Effector memory CD4-positive, alpha-beta T cell (primary cell): ENCODE results near the gene PDE1A.

Experiments used
- DNase-seq, 3 donors: peaks; one replicate each; pipeline ENCODE4 v3.0.0-alpha.2; 2020
- H3K27ac ChIP-seq: 2 replicates; pipeline ENCODE4 v1.7.0; 2013; ENCODE audit warnings: mild to moderate bottlenecking, low read length, moderate library complexity; ENCODE audit not compliant: insufficient read depth, poor library complexity, severe bottlenecking
- H3K27me3 ChIP-seq: replicated peaks from 2 replicates; pipeline ENCODE4 v1.7.0; 2013; ENCODE audit warnings: mild to moderate bottlenecking, low read length; ENCODE audit not compliant: insufficient read depth, control insufficient read depth, poor library complexity, severe bottlenecking
- H3K36me3 ChIP-seq: 2 replicates; pipeline ENCODE4 v1.7.0; 2013; ENCODE audit warnings: mild to moderate bottlenecking, low read length, moderate library complexity; ENCODE audit not compliant: control insufficient read depth, insufficient read depth
- H3K4me1 ChIP-seq: 2 replicates; pipeline ENCODE4 v1.7.0; 2013; ENCODE audit warnings: low read length, mild to moderate bottlenecking; ENCODE audit not compliant: control insufficient read depth, insufficient read depth, poor library complexity, severe bottlenecking
- H3K4me3 ChIP-seq: 2 replicates; pipeline ENCODE4 v1.7.0; 2013; ENCODE audit warnings: low read length, low read depth, mild to moderate bottlenecking; ENCODE audit not compliant: insufficient read depth, poor library complexity, severe bottlenecking
- H3K9me3 ChIP-seq: 2 replicates; pipeline ENCODE4 v1.7.0; 2013; ENCODE audit warnings: mild to moderate bottlenecking, low read length, moderate library complexity; ENCODE audit not compliant: control insufficient read depth

The PDE1A gene

DNA sequence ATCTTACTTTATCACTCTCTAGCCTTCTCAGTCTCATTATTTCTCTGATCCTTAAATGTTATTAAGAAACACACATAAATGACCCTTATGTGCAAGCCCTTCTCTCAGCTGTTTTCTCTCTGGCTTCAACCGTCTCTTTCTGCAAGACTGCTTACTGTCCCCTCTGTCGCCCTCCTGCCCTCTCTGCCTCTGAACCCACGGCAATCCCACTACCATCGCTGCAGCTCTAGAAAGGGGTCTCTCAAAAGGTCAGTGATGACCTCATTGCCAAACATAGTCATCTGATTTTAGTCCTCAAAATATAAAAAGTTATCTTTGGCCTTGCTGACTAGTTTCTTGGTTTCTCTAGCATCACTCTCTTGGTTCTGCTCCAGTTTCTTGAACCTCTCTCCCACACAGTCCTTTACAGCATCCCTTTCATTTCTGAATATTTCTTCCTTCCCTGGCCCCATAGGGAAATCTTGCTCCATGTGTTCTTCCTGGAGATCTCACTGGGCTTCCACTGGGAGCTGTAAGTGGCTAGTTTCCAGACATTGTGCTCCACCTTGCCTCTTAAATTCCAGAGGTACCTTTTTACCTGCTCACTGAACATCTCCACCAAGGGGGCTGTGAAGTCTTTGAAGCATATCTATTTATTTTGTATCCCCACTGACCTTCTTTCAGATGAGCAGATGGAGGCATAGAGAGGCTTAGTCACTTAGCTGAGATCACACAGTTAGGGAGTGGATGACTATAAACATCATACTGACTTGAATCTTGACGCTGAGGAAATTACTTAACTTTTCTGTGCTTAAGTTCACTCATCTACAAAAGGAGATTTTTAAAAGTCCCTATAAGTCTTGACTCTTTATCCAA, 96.2 kb downstream of the PDE1A start:
- H3K4me3 ChIP-seq, result no peak overlapping the region
- H3K9me3 ChIP-seq, result no peaks in the 10 kb centered on the region
- no peaks in the 10 kb centered on the region for H3K4me1 ChIP-seq
- no peaks in the 10 kb centered on the region for H3K36me3 ChIP-seq
- no peak for DNase-seq
- H3K27me3 ChIP-seq, result no peaks in the 10 kb centered on the region
- H3K27ac ChIP-seq, result no peak overlapping the region

DNA sequence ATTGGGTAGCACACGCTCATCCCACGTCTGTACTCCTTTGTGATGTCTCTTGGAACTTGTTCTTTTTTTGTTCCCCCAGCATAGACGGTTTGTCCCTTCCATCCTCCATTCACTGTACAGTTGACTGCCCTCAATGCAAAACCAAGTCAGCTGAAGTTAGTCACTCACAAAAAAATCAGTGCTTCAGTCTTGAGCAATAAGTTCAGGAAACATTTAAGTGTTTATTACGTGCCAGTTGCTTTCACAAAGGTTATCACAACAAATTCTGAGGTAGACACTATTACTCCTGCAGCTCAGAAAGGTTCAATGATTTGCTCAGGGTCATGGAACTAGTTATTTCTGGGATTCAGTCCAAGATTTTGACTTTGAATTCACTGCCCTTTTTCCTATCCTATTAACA, 102.2 kb downstream of the PDE1A start:
- Histone ChIP-seq H3K4me1 (no peaks in the 10 kb centered on the region), H3K4me3 (no peak overlapping the region), H3K36me3 (no peaks in the 10 kb centered on the region), H3K27me3 (no peaks in the 10 kb centered on the region), H3K9me3 (no peaks in the 10 kb centered on the region), H3K27ac (no peak overlapping the region)
- DNase-seq, result no peak

DNA sequence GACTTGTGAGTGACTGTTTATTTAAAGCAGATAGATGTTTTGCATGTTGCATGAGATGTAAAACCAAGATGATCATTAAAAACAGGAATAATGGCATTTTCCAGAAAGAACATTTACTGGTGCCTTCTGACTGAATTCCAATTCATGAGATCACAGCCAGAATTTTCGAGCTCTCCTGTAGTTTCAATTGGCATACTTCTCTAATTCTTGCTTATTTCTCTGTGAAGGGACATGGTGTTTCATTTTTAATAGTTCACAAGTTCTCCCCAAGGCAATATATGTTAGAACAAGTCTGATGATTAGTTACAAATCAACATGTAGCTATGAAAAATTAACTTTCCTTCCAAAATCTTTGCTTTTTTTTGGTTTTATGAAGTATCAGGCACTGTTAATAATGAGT, 105.7 kb downstream of the PDE1A start:
- no peaks in the 10 kb centered on the region for H3K4me1 ChIP-seq

DNA sequence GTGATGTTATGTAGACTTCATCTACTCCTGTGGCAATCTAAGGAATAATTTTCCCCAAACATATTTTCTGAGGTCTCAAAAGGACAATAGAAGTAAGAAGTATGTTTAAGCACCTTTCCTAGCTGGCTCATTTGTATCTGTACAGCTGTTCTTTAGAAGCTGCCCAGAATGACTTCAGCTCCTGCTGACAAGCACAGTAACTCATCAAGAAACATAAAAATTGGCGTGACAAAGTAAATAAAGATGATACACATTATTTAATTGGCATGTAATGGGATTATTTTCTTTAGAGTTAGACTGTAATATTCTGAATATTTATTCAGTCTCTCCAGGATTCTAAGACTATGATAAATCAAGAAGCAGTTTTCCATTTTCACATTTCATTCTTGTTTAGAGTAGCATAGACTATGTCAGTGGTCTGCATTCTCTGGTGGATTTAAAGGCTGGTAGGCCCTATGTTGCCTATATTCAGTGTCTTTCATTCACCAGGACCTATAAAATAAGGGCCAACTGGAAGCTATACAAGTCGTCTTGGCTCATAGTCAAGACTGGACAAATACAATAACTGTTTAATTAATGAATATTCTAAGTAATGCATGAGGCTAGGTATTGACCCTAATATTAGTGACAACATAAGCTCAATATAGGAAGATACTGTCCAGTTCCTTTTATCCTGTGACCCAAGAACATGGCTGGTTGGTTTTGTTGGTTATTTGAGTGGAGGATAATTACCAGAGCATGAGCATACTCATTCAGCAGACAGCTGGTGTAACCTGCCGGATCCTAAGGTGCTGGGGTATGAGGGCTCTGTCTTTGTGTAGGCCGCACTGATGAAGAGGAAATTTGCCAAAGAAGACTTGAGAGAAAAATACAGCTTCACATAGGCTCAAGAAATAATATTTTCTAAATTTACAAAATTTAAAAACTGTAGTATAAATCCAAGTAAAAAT, 107.0 kb downstream of the PDE1A start:
- Histone ChIP-seq H3K36me3 (no peaks in the 10 kb centered on the region), H3K27ac (no peak overlapping the region), H3K4me1 (no peaks in the 10 kb centered on the region), H3K4me3 (no peak overlapping the region), H3K27me3 (no peaks in the 10 kb centered on the region), H3K9me3 (no peaks in the 10 kb centered on the region)
- DNase-seq, result no peak

More for the DNA sequence above, 105.7 kb downstream of the PDE1A start:
- Histone ChIP-seq H3K36me3 (no peaks in the 10 kb centered on the region), H3K27ac (no peak overlapping the region), H3K9me3 (no peaks in the 10 kb centered on the region), H3K4me3 (no peak overlapping the region), H3K27me3 (no peaks in the 10 kb centered on the region)
- no peak for DNase-seq

DNA sequence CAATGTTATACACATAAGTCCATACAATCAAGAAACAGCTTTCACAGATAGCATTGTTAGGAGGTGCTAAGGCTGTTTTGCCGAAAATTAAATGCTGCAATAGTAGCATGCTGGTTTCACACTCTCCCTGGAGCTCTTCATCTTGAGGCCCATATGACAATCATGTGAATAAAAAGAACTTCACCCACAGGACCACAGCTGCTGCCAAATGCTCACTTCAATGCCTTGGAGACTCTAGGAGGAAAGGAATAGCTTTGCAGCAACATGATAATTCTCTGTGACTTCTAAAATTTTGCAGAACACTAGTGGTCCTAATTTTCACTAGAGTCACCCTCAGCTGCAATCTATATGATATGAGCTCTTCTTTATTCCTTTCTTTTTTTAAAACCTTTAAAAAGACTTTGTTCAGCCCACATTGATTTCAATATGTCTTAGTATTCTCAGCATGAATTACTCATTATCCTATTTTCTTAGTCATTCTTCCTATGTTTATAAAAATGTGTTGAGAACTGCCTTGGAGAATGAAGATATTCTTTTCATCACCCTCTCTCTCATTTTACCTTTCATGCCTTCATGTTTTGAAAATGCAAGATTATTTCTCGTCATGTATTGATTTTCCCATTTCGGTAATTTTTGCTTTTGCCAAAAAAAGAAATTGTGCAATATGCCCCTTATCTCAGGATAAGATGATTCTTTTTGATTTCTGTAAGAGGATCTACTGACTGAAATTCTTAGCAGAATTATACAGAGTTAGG, 108.2 kb downstream of the PDE1A start:
- Histone ChIP-seq H3K4me3 (no peak overlapping the region), H3K27me3 (no peaks in the 10 kb centered on the region), H3K27ac (no peak overlapping the region), H3K36me3 (no peaks in the 10 kb centered on the region), H3K9me3 (no peaks in the 10 kb centered on the region), H3K4me1 (no peaks in the 10 kb centered on the region)
- DNase-seq, result no peak

DNA sequence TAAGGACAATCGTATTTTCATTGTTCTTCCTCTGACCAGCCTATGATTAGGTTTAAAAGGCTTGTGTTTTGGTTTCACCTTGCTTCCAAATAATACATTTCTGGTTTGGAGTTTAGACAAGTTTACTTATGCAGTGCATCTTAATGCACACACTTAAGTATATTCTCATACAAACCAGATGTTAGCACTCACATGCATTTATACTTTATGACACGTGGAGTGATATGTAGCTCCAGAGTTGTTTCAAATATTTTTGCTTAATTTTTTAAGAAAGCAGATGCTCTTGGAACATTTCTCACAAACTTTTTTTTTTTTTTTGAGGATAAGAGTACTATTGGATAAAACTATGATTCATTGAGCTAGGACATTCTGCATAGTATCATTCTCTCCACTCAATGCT, 109.9 kb downstream of the PDE1A start:
- no peak for DNase-seq
- Histone ChIP-seq H3K27ac (no peak overlapping the region), H3K27me3 (no peaks in the 10 kb centered on the region), H3K9me3 (no peaks in the 10 kb centered on the region), H3K36me3 (no peaks in the 10 kb centered on the region), H3K4me1 (no peaks in the 10 kb centered on the region), H3K4me3 (no peak overlapping the region)

DNA sequence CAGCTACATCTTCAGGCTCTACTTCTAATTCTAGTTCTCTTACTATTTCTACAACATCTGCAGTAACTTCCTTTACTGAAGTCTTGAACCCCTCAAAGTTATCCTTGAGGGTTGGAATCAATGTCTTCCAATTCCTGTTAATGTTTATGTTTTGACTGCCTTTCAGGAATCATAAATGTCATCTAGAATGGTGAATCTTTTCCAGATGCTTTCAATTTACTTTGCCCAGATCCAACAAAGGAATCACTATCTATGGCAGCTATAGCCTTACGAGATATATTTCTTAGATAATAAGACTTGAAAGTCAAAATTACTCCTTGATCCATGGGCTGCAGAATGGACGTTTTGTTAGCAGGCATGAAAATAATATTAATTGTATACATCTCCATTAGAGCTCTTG, 123.9 kb downstream of the PDE1A start:
- no peaks in the 10 kb centered on the region for H3K4me1 ChIP-seq
- no peak overlapping the region for H3K4me3 ChIP-seq
- no peak overlapping the region for H3K27ac ChIP-seq
- no peaks in the 10 kb centered on the region for H3K9me3 ChIP-seq
- no peaks in the 10 kb centered on the region for H3K36me3 ChIP-seq
- no peaks in the 10 kb centered on the region for H3K27me3 ChIP-seq
- no peak for DNase-seq

DNA sequence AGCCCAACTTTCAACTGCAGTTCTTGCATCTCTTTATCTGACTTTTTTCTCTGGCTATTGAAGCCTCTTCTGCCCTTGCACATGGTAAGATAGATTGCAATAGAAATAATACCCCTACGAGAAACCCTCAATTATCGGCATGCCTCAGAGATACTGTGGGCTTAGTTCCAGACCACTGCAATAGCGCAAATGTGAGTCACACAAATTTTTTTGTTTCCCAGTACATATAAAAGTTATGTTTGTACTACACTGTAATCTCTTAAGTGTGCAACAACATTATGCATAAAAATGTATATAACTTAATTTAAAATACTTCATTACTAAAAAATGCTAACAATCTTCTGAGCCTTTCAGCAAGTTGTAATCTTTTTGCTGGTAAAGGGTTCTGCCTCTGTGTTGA, 124.7 kb downstream of the PDE1A start:
- Histone ChIP-seq H3K27ac (no peak overlapping the region), H3K36me3 (no peaks in the 10 kb centered on the region), H3K4me1 (no peaks in the 10 kb centered on the region), H3K9me3 (no peaks in the 10 kb centered on the region), H3K4me3 (no peak overlapping the region), H3K27me3 (no peaks in the 10 kb centered on the region)
- DNase-seq, result no peak

DNA sequence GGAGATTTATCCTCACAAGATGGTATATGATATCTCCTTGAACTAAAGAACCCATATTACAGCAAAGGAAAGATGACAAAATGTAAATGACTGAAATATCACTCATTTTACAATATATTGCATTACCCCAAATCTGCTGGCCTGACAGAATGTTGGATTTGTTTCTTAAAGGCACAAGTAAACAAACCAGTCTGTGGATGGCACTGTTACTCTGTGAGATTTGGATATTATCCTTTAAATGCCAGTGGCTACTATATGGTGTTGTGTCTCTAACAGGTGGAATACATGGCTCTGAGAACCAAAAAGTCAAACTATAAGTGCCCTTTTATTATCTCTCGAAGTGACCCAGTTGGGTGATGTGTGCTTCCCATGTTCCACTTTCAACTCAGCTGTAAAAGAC, 125.7 kb downstream of the PDE1A start:
- Histone ChIP-seq H3K4me1 (no peaks in the 10 kb centered on the region), H3K36me3 (no peaks in the 10 kb centered on the region), H3K27ac (no peak overlapping the region), H3K4me3 (no peak overlapping the region), H3K9me3 (no peaks in the 10 kb centered on the region), H3K27me3 (no peaks in the 10 kb centered on the region)
- no peak for DNase-seq
